GM19351 (cell line): ENCODE measurements around the gene ATXN1.
A peak's percentile ranks its signal among the peaks of the same experiment; 100 is the strongest.

Source experiments
- ATAC-seq: cut with Tn5 transposase; IDR thresholded peaks from one replicate; pipeline ENCODE4 v1.9.1; 2021; ENCODE audit warnings: mild to moderate bottlenecking, moderate library complexity; ENCODE audit not compliant: unreplicated experiment

The ATXN1 gene

GRCh38 chr6:16762550-16763477, 1.6 kb upstream of the ATXN1 start:
- peak; percentile 36 for ATAC-seq

GRCh38 chr6:16762268-16762549, 949 bp upstream of the ATXN1 start:
- peak; percentile 13 for ATAC-seq

GRCh38 chr6:16761471-16762267, 409 bp upstream of the ATXN1 start:
- ATAC-seq: peak; percentile 51

- ATAC-seq: peak; percentile 35
Measured at GRCh38 chr6:16759646-16760515, 1.4 kb downstream of the ATXN1 start.

GRCh38 chr6:16759181-16759645, 2.0 kb downstream of the ATXN1 start:
- no peak for ATAC-seq

- ATAC-seq: no peak
Measured at GRCh38 chr6:16758163-16758975, 2.9 kb downstream of the ATXN1 start.

GRCh38 chr6:16757332-16757731, 3.9 kb downstream of the ATXN1 start:
- no peak for ATAC-seq

GRCh38 chr6:16756660-16757255, 4.5 kb downstream of the ATXN1 start:
- ATAC-seq: no peak

GRCh38 chr6:16755544-16755943, 5.7 kb downstream of the ATXN1 start:
- ATAC-seq: no peak

GRCh38 chr6:16754876-16755275, 6.4 kb downstream of the ATXN1 start:
- no peak for ATAC-seq

- no peak for ATAC-seq
Measured at GRCh38 chr6:16754274-16754673, 7.0 kb downstream of the ATXN1 start.

- no peak for ATAC-seq
Measured at GRCh38 chr6:16753341-16753740, 7.9 kb downstream of the ATXN1 start.

- ATAC-seq: no peak
Measured at GRCh38 chr6:16752206-16752866, 8.9 kb downstream of the ATXN1 start.

GRCh38 chr6:16751251-16751946, 9.9 kb downstream of the ATXN1 start:
- ATAC-seq: no peak

- no peak for ATAC-seq
Measured at GRCh38 chr6:16750566-16750965, 10.7 kb downstream of the ATXN1 start.

GRCh38 chr6:16749516-16750485, 11.5 kb downstream of the ATXN1 start:
- no peak for ATAC-seq

- no peak for ATAC-seq
Measured at GRCh38 chr6:16748025-16748319, 13.3 kb downstream of the ATXN1 start.
